IPS-11a (cell line): ENCODE measurements around the gene BEST1.
"Not testable (repeated sequence)": the region's sequence is repeated elsewhere in the genome, so short reads cannot be mapped to it uniquely, and the experiment has no call there.

Experiments
- H3K4me3 ChIP-seq: one replicate; pipeline ENCODE4 v1.5.1; 2013; ENCODE audit warnings: low read depth, low read length, control low read depth

BEST1 gene

GRCh38 chr11:61947486-61948210, 2.5 kb upstream of the BEST1 start:
- H3K4me3 ChIP-seq: no peak overlapping the region

GRCh38 chr11:61948505-61948904, 1.6 kb upstream of the BEST1 start:
- no peak overlapping the region for H3K4me3 ChIP-seq

- no peak overlapping the region for H3K4me3 ChIP-seq
Observed at GRCh38 chr11:61949169-61950034, 749 bp upstream of the BEST1 start.

- H3K4me3 ChIP-seq: no peak overlapping the region
Observed at GRCh38 chr11:61951484-61952135, 1.5 kb downstream of the BEST1 start.

GRCh38 chr11:61952882-61953281, 2.7 kb downstream of the BEST1 start:
- H3K4me3 ChIP-seq: no peak overlapping the region

- not testable (repeated sequence) for H3K4me3 ChIP-seq
Observed at GRCh38 chr11:61953632-61954031, 3.5 kb downstream of the BEST1 start.

- H3K4me3 ChIP-seq: no peak overlapping the region
Observed at GRCh38 chr11:61954106-61954850, 4.1 kb downstream of the BEST1 start.

GRCh38 chr11:61954851-61955421, 4.8 kb downstream of the BEST1 start:
- peak overlapping the region; percentile 18 for H3K4me3 ChIP-seq

GRCh38 chr11:61955422-61956135, 5.4 kb downstream of the BEST1 start:
- H3K4me3 ChIP-seq: peak overlapping the region; percentile 18

- no peak overlapping the region for H3K4me3 ChIP-seq
Observed at GRCh38 chr11:61956191-61957020, 6.3 kb downstream of the BEST1 start.

GRCh38 chr11:61957021-61957770, 7.0 kb downstream of the BEST1 start:
- no peak overlapping the region for H3K4me3 ChIP-seq

GRCh38 chr11:61958590-61958989, 8.4 kb downstream of the BEST1 start:
- no peak overlapping the region for H3K4me3 ChIP-seq

GRCh38 chr11:61959114-61959513, 9.0 kb downstream of the BEST1 start:
- no peak overlapping the region for H3K4me3 ChIP-seq

GRCh38 chr11:61959678-61960077, 9.5 kb downstream of the BEST1 start:
- no peak overlapping the region for H3K4me3 ChIP-seq

GRCh38 chr11:61960532-61960931, 10.4 kb downstream of the BEST1 start:
- H3K4me3 ChIP-seq: no peak overlapping the region

- no peak overlapping the region for H3K4me3 ChIP-seq
Observed at GRCh38 chr11:61961570-61962212, 11.5 kb downstream of the BEST1 start.

- H3K4me3 ChIP-seq: no peak overlapping the region
Observed at GRCh38 chr11:61962213-61963015, 12.3 kb downstream of the BEST1 start.
